Pancreas (tissue), 10 donors: ENCODE results near the gene IDI1. TPM values are rescaled to one million over a fixed set of nuclear protein-coding genes. Genes with fewer than 3 reads are reported as not detected.

Source experiments
- ATAC-seq, 4 donors: fragments of 200-7000 bp; cut with Tn5 transposase; one replicate each; pipeline versions ENCODE4 v1.8.0 to v1.9.1; 2020; ENCODE audit warnings: mild to moderate bottlenecking in 4 of 4, moderate library complexity in 4 of 4
- DNase-seq, 6 donors: peaks; one replicate each; pipeline ENCODE4 v3.0.0-alpha.2; 2020
- FAIRE-seq: peaks from 2 replicates; lab custom pipeline; 2012; peaks lifted over from hg19 to GRCh38; lab: Jason Lieb, UNC
- H3K27ac ChIP-seq, 4 donors: fragments of 200-600 bp; sonication (generic); 1 replicate in 3 of 4; 2 replicates in 1 of 4; pipeline versions ENCODE4 v1.5.0 to v1.8.0; 2020
- H3K27me3 ChIP-seq, 4 donors: fragments of 200-600 bp; one replicate each; pipeline ENCODE4 v1.8.0; 2021
- H3K36me3 ChIP-seq, 3 donors: fragments of 200-600 bp; sonication (generic) in 1 of 3; one replicate each; pipeline versions ENCODE4 v1.5.0 to v1.8.0; 2020 to 2021
- H3K4me1 ChIP-seq, 3 donors: fragments of 200-600 bp; one replicate each; pipeline ENCODE4 v1.8.0; 2021
- H3K4me3 ChIP-seq, 4 donors: fragments of 200-600 bp; sonication (generic) in 2 of 4; one replicate each; pipeline versions ENCODE4 v1.5.0 to v1.8.0; 2020 to 2021
- H3K9me3 ChIP-seq, 4 donors: fragments of 200-600 bp; one replicate each; pipeline ENCODE4 v1.8.0; 2021
- CTCF ChIP-seq, 4 donors: fragments of 200-600 bp; sonication (generic) in 3 of 4; IDR thresholded peaks; one replicate each; pipeline versions ENCODE4 v1.5.0 to v1.8.0; 2021; ENCODE audit warnings: antibody characterized with exemption in 4 of 4
- WGBS, 2 donors: extraction: QIAGEN DNeasy Blood & Tissue Kit; methylation state at CpG; one replicate each; pipeline ENCODE4 v1.1.7; 2013; 5-methylcytosine and 5-hydroxymethylcytosine counted together
- intact Hi-C, 3 donors: fragments of 100-400 bp; cut with DNase I; formaldehyde crosslinking; loops; one replicate each; pipeline versions ENCODE4 v1.11.1 to v1.14.2; 2022
- polyA plus RNA-seq, 2 donors: library from polyadenylated mRNA; stranded (reverse); fragments of 200-250 nt; gene quantifications; one replicate each; pipeline ENCODE4 v1.2.3, GENCODE V29; 2013
- total RNA-seq, 6 donors: library from RNA; stranded (reverse); fragmentation: NEBNext Ultra II Directional in 4 of 6; extraction: Animal tissue kit (Norgen Biotek cat#: 25700) in 4 of 6; gene quantifications; one replicate each; pipeline versions ENCODE4 v1.2.1 to v1.2.4, GENCODE V29; 2021 to 2023
- donor health status: healthy with polysubstance abuse.
- donor health status: DM: no; HTN: no; CAD: no; lungs with moderate emphysema.
- donor health status: DM: no; HTN: no; CAD: no.
- donor health status: control.
- donor health status: control.
- donor health status: Bipolar disorder and iron deficiency.
- donor health status: DM: yes; HTN: yes; CAD: no.
- donor health status: DM: no; HTN: no; CAD: no.
- donor health status: DM: no; HTN: no; CAD: no.
- donor health status: DM: yes; HTN: yes; CAD: no.

IDI1 gene
- total and polyA plus RNA-seq, 8 donors = 5.4 to 26.7 (median 9.6) TPM

GRCh38 chr10:1086787-1087186 lies 37.9 kb upstream of the IDI1 start:
- 88 to 95% methylated on average over 13 of the region's 13 CpGs for WGBS, 2 donors
- FAIRE-seq = no peak
- TF ChIP-seq CTCF (IDR thresholded peaks at IDR 0.05) = no peak
- intact Hi-C loops = no loop called here
- no peak for DNase-seq
- Histone ChIP-seq H3K9me3 (no peaks in the 10 kb centered on the region), H3K4me3 (no peak overlapping the region), H3K27me3 (no peaks in the 10 kb centered on the region), H3K4me1 (no peaks in the 10 kb centered on the region), H3K27ac (no peak overlapping the region), H3K36me3 (peaks cover 5 to 30% (median 14%) of the 10 kb centered on the region in 3 donors)
- ATAC-seq = no peak

GRCh38 chr10:1085258-1085657 lies 36.3 kb upstream of the IDI1 start:
- intact Hi-C loops = no loop called here
- Histone ChIP-seq H3K27ac (no peak overlapping the region), H3K4me1 (no peaks in the 10 kb centered on the region), H3K27me3 (no peaks in the 10 kb centered on the region), H3K9me3 (no peaks in the 10 kb centered on the region), H3K4me3 (no peak overlapping the region), H3K36me3 (peaks cover 5 to 35% (median 16%) of the 10 kb centered on the region in 3 donors)
- no peak for TF ChIP-seq CTCF (IDR thresholded peaks at IDR 0.05)
- 92 to 97% methylated on average over 4 of the region's 4 CpGs for WGBS, 2 donors
- no peak for FAIRE-seq
- no peak for DNase-seq
- no peak for ATAC-seq

GRCh38 chr10:1084011-1084950 lies 35.4 kb upstream of the IDI1 start:
- intact Hi-C loops = no loop called here
- ATAC-seq (no peak), DNase-seq (no peak), FAIRE-seq (no peak)
- H3K36me3 ChIP-seq = peaks cover 5 to 42% (median 22%) of the 10 kb centered on the region in 3 donors
- H3K4me3 ChIP-seq = no peak overlapping the region
- H3K4me1 ChIP-seq = no peaks in the 10 kb centered on the region
- 93 to 95% methylated on average over 28 of the region's 28 CpGs for WGBS, 2 donors
- no peaks in the 10 kb centered on the region for H3K27me3 ChIP-seq
- H3K27ac ChIP-seq = no peak overlapping the region
- no peaks in the 10 kb centered on the region for H3K9me3 ChIP-seq
- no peak for TF ChIP-seq CTCF (IDR thresholded peaks at IDR 0.05)

GRCh38 chr10:1083581-1083980 lies 34.7 kb upstream of the IDI1 start:
- peaks cover 5 to 42% (median 22%) of the 10 kb centered on the region in 3 donors for H3K36me3 ChIP-seq
- no peak for FAIRE-seq
- no peak for ATAC-seq
- intact Hi-C loops = no loop called here
- H3K4me3 ChIP-seq = no peak overlapping the region
- H3K27ac ChIP-seq = no peak overlapping the region
- no peaks in the 10 kb centered on the region for H3K4me1 ChIP-seq
- DNase-seq = no peak
- H3K27me3 ChIP-seq = no peaks in the 10 kb centered on the region
- H3K9me3 ChIP-seq = no peaks in the 10 kb centered on the region
- WGBS, 2 donors = 91 to 92% methylated on average over 17 of the region's 17 CpGs
- TF ChIP-seq CTCF (IDR thresholded peaks at IDR 0.05) = no peak

- FAIRE-seq (no peak), ATAC-seq (no peak), DNase-seq (no peak)
- Histone ChIP-seq H3K4me1 (no peaks in the 10 kb centered on the region), H3K4me3 (no peak overlapping the region), H3K27me3 (no peaks in the 10 kb centered on the region), H3K27ac (no peak overlapping the region), H3K9me3 (no peaks in the 10 kb centered on the region), H3K36me3 (peaks cover 0 to 36% (median 15%) of the 10 kb centered on the region in 3 donors)
- intact Hi-C loops = no loop called here
- TF ChIP-seq CTCF (IDR thresholded peaks at IDR 0.05) = no peak
Measured at GRCh38 chr10:1078668-1079067, 29.7 kb upstream of the IDI1 start.
